ENCODE measurements around the gene AMOTL2. TPM values are rescaled to one million over a fixed set of nuclear protein-coding genes. Genes with fewer than 3 reads are reported as not detected.

The AMOTL2 gene
- total RNA-seq (ENCODE audit: low replicate concordance), result 65.0 and 75.7 TPM in 2 replicates

DNA sequence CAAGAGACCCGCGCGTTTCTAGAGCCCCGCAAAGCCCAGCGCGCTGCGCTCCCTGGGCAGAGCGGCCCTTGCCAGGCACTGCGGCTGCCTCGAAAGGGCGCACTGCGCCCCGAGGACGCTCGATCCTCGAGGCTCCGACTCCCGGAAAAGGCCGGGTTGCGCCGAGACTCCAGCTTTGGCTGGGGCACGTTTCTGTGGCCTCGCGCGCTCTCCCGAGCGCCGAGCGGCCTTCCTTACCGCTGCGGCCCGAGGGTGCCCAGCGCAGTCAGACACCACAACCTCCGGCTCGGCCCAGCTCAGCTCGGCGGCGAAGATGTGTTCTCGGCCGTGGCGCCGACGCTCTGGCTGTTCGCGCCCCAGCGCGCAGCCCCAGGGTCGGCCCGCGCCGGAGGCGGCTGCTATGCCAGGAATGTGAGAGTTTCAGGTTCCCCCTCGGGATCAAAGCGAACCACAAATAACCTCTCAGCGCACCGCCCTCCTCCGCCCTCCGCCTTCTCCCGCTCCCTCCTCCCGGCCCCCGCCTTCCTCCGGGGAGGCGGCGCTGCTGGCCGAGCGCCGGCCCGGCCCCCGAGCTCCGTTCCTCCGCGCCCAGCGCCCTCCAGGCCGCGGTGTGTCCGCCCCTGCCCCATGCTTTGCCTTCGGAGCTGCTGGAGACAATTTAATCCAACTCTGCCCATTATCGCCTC lies at the start of gene AMOTL2:
Gene AMOTL2 (minus strand): TSS at position 343 of the 686 bp plus-strand sequence. CDS start 3,014 bp downstream, outside the sequence.
- peak; percentile 97 for DNase-seq (ENCODE audit: low read depth)
- TF ChIP-seq, protein P1, sequence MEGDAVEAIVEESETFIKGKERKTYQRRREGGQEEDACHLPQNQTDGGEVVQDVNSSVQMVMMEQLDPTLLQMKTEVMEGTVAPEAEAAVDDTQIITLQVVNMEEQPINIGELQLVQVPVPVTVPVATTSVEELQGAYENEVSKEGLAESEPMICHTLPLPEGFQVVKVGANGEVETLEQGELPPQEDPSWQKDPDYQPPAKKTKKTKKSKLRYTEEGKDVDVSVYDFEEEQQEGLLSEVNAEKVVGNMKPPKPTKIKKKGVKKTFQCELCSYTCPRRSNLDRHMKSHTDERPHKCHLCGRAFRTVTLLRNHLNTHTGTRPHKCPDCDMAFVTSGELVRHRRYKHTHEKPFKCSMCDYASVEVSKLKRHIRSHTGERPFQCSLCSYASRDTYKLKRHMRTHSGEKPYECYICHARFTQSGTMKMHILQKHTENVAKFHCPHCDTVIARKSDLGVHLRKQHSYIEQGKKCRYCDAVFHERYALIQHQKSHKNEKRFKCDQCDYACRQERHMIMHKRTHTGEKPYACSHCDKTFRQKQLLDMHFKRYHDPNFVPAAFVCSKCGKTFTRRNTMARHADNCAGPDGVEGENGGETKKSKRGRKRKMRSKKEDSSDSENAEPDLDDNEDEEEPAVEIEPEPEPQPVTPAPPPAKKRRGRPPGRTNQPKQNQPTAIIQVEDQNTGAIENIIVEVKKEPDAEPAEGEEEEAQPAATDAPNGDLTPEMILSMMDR (IDR thresholded peaks at IDR 0.05; ENCODE audit: insufficient read depth, low read length), result no peak
- peak within 1 kb of the TSS; percentile 97 for H3K4me3 ChIP-seq (ENCODE audit: low read depth, low read length)

DNA sequence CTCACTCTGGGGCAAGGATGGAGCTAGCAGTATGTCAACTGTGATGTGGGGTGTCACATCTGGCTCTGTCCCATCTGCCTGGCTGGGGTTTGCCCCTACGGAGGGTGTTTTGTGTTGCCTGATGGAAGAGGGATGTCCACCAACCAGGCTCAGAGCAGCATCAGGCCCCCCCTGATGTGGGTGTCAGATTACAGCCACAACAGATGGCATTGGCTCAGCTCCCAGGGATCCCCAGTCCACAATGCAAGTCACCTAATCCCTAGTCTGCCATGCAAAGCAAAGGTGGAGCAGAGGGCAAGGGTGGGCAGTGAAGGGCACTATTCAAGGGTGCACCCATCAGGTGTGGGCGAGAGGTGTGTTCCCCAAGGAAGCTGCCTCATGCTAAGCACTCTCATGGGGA lies 48.9 kb upstream of the AMOTL2 start:
- TF ChIP-seq, protein P1 (IDR thresholded peaks at IDR 0.05; ENCODE audit: insufficient read depth, low read length), result no peak
- peak; percentile 32 for DNase-seq (ENCODE audit: low read depth)
- H3K4me3 ChIP-seq (ENCODE audit: low read depth, low read length), result no peak overlapping the region

DNA sequence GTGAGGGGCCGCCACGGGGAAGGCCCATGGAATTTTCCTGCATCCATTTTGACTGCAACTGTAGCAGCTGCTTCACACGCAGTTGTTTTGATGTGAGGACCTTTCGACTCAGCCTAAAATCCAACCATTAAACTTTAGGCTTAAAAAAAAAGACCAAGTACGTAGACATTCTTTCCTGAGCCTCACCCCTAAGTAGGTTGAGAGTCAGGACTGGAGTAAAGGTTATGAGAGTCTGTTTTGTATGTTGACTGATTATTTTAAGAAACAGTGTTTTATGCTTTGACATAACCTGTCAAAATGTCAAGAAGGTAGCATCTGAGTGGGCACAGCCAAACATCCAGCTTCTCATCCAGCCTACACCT lies 45.7 kb upstream of the AMOTL2 start:
- DNase-seq (ENCODE audit: low read depth), result no peak
- no peak overlapping the region for H3K4me3 ChIP-seq (ENCODE audit: low read depth, low read length)
- TF ChIP-seq, protein P1 (IDR thresholded peaks at IDR 0.05; ENCODE audit: insufficient read depth, low read length), result no peak

DNA sequence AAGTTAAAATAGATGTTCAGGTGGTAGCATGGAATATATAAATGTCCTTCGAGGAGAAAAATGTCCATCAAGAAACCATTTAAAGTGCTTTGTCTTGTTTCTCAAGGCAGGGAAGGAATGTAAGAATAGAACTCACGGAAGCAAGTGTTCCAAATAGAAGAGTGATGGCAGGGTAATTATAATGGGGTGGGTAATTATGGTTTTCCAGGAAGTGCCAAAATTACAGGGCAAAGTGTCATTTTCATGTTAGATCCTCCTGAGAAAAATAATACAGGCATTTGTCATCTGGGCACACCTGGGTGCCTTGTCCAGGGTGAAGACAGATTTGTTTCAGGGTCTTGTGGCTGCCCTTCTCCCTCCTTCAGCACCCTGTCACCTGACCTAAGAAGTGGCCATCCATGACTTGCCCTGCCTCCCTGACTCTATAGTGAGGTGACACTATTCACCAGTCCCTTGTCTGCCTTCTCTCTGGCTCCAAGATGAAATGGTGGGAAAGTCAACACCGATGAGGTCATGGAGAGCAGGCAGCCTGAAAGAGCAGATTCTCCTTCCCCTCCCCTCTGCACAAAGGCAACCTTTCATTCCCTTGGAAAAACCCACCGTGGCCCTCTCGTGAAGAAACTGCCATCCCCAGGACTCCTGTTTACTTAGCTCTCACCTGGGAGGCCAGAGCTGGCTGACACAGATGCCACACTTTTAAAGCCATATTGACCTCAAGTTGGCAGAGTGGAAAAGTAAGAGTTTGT lies 45.1 kb upstream of the AMOTL2 start:
- no peak for DNase-seq (ENCODE audit: low read depth)
- TF ChIP-seq, protein P1 (IDR thresholded peaks at IDR 0.05; ENCODE audit: insufficient read depth, low read length), result no peak
- H3K4me3 ChIP-seq (ENCODE audit: low read depth, low read length), result no peak overlapping the region

DNA sequence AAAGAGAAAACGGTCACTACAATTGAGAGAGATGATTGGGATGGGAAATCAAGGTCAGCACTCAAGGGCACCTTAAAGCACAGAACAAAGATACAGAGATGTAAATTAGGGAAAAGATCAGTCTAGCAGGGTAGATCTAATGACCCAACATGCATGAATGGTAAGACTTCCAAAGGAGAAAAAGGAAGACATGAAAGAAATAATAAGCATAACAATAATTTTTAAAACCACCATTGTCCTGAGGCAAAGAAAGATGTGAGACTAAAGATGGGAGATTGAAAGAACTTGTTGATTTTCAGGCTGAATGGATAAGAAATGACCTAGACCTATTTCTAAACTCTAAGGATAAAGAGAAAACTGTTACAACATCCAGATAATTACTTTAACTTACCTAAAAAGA lies 34.8 kb upstream of the AMOTL2 start:
- TF ChIP-seq, protein P1 (IDR thresholded peaks at IDR 0.05; ENCODE audit: insufficient read depth, low read length), result no peak
- H3K4me3 ChIP-seq (ENCODE audit: low read depth, low read length), result no peak overlapping the region
- no peak for DNase-seq (ENCODE audit: low read depth)

DNA sequence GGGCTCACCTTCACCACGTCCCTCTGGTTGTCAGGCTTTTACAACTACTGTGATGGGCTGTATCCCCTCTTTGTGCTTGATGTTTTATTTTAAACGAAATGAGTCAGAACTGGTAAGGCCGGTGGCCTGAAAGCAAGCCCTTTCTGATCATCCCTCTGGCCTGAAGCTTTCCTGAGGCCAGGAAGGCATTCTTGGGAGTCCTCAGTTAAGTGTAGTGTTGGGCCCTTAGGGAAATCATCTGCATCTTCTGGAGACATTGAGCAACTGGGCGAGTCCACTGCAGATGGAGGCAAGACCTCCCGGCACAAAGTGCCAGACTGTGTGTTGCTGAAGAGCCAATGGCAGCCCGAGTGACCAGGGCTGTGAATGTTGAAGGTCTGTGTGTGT lies 33.0 kb upstream of the AMOTL2 start:
- no peak overlapping the region for H3K4me3 ChIP-seq (ENCODE audit: low read depth, low read length)
- DNase-seq (ENCODE audit: low read depth), result no peak
- TF ChIP-seq, protein P1 (IDR thresholded peaks at IDR 0.05; ENCODE audit: insufficient read depth, low read length), result no peak
